K562 (cell line): Measurements from ENCODE around the gene GRB10.

Experiments
- CREB1 ChIP-seq, 2 experiments: sonication (generic) in 1 of 2; formaldehyde crosslinking in 1 of 2; IDR thresholded peaks; 2 replicates each; pipeline versions ENCODE4 v1.6.1 to v1.8.0; 2012 to 2022; ENCODE audit warnings: inconsistent platforms in 1 of 2, mild to moderate bottlenecking in 1 of 2, missing genetic modification reagents in 1 of 2, moderate library complexity in 1 of 2
- CTCF ChIP-seq, 3 experiments: IDR thresholded peaks in 2 of 3; conservative IDR thresholded peaks in 1 of 3; 2 replicates each; pipeline ENCODE4 v1.5.1; 2011 to 2012; ENCODE audit warnings: low read length in 3 of 3, mild to moderate bottlenecking in 3 of 3, control low read depth in 2 of 3, improper control_type of control experiment in 1 of 3, inconsistent platforms in 1 of 3, low read depth in 1 of 3, mixed read lengths in 1 of 3, moderate library complexity in 1 of 3; ENCODE audit not compliant: insufficient read depth in 2 of 3
- EGR1 ChIP-seq: fragments of 450-650 bp; conservative IDR thresholded peaks from 2 replicates; pipeline ENCODE4 v1.6.1; 2017; ENCODE audit warnings: mild to moderate bottlenecking
- HINFP ChIP-seq: fragments of 450-650 bp; conservative IDR thresholded peaks from 2 replicates; pipeline ENCODE4 v1.6.1; 2016; ENCODE audit warnings: missing genetic modification characterization, low read depth, mild to moderate bottlenecking, control low read depth, missing compliant biosample characterization
- MLX ChIP-seq, 2 experiments: fragments of 450-650 bp in 1 of 2; sonication (generic) in 1 of 2; formaldehyde crosslinking; conservative IDR thresholded peaks; 2 replicates each; pipeline versions ENCODE4 v1.4.0 to v1.8.1; 2020 to 2022; ENCODE audit warnings: mild to moderate bottlenecking in 1 of 2, missing genetic modification reagents in 1 of 2
- RAD21 ChIP-seq, 2 experiments: fragments of 250-450 bp in 1 of 2; fragments of 450-650 bp in 1 of 2; sonication (Bioruptor Pico) in 1 of 2; formaldehyde crosslinking in 1 of 2; IDR thresholded peaks in 1 of 2; conservative IDR thresholded peaks in 1 of 2; 2 replicates each; pipeline versions ENCODE4 v1.4.0 to v1.8.0; 2020 to 2022; ENCODE audit warnings: mild to moderate bottlenecking in 2 of 2, moderate library complexity in 1 of 2
- ZNF398 ChIP-seq: fragments of 250-450 bp; sonication (Bioruptor Pico); IDR thresholded peaks from 2 replicates; pipeline ENCODE4 v1.8.0; 2021; ENCODE audit warnings: moderate library complexity, mild to moderate bottlenecking, inconsistent platforms

GRCh38 chr7:50557099-50557498 lies 225.6 kb downstream of the GRB10 start:
- TF ChIP-seq CREB1 (IDR thresholded peaks at IDR 0.05) (no peak), CREB1 (CRISPR knock-in tag; IDR thresholded peaks at IDR 0.05) (no peak), RAD21 (CRISPR knock-in tag; conservative IDR thresholded peaks at IDR 0.05 in 1 of 2, IDR thresholded peaks at IDR 0.05 in 1 of 2) (no peak), CTCF (IDR thresholded peaks at IDR 0.05 in 2 of 3, conservative IDR thresholded peaks at IDR 0.05 in 1 of 3; ENCODE audit: insufficient read depth in 2 of 3, low read depth in 1 of 3, low read length in 3 of 3) (no peak), MLX (CRISPR knock-in tag; conservative IDR thresholded peaks at IDR 0.05) (no peak), EGR1 (no peak), HINFP (tag) (no peak), ZNF398 (CRISPR knock-in tag) (no peak)
